Activated T-cell treated with anti-CD3 and anti-CD28 coated beads for 1 hour (primary cell): ENCODE data around the gene AVEN.

ENCODE experiments used
- DNase-seq: peaks from one replicate; pipeline ENCODE4 v3.0.0-alpha.2; 2020; ENCODE audit warnings: low read depth

AVEN gene

DNA sequence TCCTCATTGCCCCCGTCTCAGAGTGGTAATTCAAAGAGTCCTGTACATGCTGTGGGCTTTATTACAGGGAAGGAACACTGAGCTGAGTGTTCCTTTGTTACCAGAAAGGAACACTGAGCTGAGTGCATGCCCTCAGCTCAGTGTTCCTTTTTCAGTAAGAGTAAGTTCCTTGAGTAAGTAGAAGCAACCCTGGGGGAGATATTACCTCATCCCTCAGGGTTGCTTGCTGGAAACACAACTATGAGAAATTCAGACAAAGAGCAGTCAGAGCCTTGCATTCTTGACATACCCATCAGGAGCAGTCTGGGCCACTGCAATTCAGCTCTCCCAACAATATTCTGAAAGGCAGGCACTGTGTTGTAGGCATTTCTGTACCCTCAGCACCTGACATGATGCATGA, 53.7 kb downstream of the AVEN start:
- DNase-seq: no peak

DNA sequence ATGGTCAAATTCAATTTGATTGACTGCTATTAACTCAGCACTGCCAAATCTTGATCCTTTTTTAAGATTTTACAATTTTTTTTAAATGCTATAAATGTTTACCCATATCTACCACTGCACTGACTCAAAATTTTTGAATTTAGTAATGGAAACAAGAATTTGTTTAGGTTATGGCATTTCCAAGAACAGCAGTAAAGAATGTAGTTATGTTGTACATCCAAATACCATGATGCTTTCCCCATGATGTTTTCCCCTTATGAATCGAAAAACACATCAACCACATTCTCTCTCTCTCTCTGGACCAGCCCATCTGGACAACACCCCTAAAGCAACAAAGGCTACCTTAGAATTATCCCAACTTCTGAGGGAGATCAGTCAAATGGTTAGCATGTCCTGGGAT, 56.5 kb downstream of the AVEN start:
- no peak for DNase-seq

DNA sequence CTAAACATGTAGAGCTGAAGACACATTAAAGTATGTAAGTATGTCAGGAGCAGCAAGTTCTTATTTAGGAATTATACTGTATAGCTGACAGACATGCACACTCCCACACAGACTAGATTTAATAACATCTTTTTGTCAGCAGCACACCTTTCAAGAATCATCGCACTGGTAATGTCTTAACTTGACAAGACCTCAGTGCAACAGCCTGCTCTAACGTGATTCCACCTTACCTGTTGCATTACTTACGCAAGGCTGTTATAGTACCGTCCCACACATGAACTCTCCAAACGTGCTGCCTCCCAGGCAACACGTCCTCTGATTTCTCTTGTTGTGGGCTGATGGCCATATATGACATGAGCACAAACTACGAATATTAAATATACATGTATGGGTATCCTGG, 58.8 kb downstream of the AVEN start:
- no peak for DNase-seq

DNA sequence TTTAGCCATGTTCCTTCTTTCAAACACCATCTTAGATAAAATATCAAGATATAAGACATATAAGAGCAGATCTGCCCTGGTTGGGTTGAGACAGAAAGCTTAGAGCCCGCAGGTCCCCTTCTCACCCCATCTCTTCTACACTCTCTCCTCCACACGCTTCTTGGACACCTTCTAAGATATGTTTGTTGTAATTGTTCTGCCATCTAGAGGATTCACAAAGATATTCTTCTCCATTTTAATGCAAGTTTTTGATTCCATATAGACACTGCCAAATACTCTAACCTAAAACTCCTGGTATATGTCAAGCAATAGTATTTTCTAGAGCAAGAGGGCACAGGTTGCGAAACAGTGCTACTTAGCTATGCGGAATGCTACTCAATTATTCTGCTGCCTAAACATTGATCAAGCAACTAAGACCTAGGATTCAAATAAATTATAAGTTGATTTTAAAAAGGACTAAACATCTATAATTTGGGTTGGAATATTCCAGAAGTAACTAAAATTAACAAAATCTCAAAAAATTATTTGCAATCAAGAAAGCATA, 63.9 kb downstream of the AVEN start:
- no peak for DNase-seq

DNA sequence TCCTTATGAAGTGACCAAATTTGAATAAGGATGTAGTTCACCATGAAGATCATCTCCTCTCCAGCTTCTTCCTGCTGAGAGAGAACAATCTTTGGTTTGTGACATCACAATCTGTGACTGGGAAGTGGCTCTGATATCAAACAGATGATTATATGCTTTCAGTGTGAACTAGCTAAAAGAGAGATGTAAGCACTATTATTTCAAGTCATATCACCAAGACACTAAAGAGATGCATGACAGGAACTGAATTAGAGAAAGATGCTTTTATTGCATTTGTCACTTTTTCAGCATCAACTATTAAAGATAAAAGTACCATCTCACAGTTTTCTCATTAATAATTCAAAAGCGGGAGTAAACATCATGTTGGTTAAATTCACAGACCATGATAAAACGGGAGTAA, 67.2 kb downstream of the AVEN start:
- no peak for DNase-seq

DNA sequence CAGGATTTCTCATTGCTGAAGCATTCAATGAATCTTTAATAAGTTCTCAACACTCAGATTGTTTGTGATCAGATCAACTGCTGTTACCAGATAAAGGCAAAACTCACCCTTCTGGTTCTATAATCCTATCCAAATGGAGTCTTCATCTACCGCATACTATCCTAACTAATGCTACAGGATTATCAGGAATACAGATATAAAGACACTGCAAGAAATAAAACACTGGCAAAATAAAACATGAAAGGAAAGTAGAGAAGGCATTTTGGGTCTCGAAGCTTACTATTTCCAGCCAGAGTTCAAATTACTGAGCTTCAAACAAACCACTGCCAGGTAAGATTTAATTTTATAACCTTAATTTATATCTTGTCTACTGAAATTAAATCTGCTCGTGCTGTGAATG, 70.2 kb downstream of the AVEN start:
- DNase-seq: no peak

DNA sequence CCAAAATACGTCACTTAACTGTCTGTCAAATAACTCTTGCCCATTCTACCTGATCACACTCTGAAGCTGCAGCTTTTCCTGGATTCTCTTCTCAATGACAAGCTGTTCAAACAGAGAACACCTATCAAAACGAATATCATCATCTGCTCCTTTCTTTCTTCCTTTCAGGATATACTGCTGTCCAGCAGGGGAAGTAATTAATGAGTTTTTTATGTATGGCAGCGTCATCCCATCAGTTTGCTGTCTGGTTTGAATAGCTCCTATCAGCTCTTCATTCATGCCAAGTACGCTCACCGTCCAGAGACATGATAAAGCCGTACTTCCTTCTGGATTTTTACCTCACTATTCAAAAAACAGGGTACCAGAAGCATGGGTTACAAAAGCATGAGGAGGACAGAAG, 70.8 kb downstream of the AVEN start, which contains the start of gene CHRM5:
Gene CHRM5, plus strand, starts transcription at position 274 of the 400 bp plus-strand sequence. CDS start 94,221 bp downstream, outside the sequence.
- DNase-seq: no peak

DNA sequence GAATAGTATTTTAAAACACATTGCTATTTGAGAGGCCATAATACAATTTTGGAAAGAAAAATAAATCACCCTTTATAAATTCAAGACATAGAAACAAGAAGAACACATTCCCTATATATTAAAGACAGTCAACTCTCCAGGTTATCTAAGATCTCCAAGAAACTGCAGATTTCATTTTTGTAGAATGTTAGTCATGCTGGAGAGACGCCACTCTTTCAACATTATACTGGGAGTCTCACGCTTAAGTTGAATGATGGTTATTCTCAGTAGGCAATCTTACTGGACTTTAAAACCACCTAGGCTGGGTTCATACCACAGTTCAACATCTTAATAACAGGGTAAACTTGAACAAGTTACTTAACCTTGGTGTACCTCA, 74.4 kb downstream of the AVEN start:
- DNase-seq: no peak

DNA sequence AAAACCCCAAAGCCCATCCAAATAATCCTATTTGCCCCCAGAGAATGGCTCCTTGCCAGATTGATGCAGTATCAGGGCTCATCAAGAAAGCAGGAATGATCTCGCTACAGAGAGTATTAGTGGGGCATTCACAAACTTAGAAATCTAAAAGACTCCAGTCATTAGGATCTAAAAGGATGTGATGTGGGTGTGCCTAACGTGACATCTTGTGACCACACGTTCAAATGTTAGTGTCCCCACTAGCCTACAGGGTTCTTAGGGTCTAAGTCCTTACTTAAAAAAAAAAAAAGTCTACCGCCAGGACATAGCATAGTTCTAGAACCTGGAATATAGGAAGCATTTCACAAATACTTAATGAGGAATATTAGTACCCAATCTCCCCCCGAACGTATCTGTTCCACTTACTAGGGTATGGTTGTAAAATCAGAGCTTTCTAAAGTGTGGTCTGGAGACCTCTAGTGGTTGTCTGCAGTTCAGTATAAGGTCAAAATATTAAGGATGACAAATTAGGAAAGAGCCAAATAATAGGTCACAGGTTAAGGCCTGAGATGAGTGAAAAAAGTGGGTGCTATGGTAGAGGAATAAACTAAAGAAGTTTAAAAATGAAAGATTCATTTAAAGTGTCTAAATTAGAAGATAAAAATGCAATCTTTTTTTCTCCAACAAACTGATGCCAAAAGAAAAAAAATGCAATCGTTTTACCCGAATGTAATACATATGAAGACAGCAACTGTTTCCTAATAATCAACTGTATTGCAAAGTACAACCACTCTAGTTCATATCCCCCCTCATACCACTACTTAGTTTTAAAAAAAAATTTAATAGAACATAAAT, 75.0 kb downstream of the AVEN start:
- DNase-seq: no peak

DNA sequence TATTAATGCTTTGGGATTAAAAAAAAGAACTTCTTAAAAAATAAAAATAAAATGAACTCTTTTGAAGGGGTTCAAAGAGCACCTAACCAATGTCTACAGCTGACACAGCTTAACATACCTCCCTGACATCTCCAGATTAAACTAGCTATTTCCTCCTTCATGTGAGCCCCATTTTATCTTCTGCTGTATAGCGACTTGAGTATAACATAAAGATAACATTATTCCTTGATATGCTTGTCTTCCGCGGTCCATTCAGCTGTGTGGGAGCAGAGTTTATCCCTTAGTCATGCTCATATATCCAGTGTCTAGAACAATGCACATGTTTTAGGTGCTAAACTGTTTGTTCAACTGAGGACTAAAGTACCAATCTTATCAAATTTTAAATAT, 78.5 kb downstream of the AVEN start:
- no peak for DNase-seq

DNA sequence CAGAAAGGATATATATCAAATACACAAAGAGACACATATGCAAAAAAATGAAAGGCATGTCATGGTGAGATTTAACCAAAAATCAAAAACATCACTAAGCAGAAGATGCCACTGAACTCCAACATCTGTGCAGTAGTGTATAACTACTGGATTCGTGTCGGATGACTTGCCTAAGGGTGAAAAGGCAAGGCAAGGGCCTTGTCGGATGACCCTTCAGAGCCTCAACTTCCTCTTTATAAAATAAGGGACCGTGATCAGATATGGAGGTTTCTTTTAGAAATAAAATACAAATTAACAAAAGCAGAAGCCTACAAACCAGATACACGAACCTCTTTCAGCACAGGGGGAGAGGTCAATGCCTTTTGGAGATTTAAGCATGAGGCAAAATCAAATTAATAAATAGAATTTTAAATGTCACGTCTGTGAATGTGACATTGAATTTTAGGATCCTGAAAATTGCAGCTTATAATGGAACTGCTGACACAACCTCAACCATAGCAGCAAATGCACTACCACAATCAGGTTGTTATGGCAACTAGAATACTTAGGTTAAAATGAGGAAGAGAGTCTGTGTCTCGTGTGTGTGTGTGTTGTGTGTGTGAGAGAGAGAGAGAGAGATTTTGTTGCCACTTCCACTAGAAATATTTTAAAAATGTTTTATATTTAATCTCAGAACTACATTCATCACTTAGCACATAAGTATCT, 79.0 kb downstream of the AVEN start:
- DNase-seq: no peak

DNA sequence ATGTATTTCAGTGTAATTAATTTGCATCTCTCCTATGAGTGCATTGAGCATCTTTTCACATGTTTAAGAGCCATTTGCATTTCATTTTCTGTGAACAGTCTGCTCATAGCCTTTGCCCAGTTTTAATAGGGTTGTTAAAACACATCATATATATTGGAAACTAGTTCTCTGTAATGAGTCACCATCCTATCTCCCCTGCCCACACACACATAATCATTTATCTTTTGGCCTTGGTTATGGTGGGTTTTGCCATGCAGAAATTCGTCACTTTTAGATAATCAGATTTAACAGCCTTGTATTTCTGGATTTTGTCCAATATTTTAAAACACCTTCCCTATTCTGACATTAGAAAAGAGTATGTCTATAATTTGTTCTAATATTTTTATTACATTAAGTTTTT, 82.6 kb downstream of the AVEN start:
- no peak for DNase-seq

DNA sequence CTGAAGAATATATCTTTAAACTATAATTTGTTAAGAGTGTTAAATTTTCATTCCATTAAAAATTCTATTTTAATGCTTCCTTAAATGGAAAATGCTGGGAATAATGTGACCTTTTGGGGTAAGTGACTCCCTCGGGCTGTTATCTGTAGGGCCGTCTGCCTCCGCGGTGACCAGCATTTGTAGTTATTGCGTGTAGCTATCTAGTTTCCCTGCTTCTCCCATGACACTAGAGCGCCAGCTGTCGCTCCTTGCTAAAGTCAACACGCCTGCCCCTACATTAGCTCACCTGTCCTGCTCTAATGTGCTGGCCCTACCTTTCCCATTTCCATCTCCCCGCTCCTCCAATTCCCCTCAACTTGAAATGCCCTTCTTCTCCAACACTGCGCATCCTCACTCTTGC, 83.1 kb downstream of the AVEN start:
- DNase-seq: no peak

DNA sequence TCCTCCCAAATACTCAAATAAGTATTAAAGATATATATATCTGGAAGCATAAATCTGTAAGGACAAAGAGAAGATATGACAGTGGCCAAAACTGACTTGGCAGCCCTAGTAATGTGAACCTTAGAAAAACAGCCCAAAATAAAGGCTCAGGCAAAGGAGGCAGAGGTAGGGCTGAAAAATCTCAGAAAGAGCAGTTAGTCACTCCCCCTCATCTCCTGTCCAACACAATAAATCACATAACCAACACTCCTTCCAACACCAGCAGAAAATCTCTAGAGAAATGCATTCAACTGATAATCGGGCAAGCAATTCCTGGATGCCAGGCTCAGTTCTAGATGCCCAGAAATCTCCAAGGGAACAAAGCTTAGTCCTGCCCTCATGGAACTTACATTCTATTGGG, 92.9 kb downstream of the AVEN start:
- no peak for DNase-seq

DNA sequence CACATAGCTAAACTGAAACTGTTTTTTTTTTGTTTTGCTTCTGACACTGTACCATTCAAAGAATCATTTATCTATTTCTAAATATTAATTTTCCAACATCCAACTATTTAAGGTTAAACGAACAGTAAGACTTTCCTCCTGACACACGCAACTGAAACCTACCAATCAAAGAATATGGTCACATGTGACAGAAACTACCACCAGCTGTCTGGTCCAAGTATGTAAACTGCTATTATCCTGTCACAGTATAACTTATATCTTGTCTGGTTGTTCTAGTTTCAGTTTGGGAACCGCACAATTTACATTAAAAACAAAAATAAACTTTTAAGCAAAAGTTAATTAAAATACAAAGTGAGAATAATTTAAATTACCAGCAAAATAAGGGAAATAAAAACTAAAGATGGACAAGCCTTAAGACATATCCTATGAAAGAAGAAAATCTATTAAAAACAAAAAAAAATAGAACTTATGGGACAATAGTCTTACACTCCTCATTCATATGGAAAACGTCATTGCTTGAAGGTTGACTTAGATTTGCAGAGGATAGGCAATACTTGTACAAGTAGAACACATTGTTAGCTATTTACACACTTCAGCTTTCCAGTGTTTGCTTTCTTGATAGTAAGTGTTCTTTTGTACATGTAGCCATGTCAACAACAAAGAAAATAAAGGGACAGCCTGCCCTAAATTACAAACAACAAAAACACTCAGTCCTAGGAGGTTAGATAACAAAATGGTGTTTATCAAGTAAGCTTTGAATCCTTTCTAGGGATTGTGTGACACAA, 97.5 kb downstream of the AVEN start:
- no peak for DNase-seq

DNA sequence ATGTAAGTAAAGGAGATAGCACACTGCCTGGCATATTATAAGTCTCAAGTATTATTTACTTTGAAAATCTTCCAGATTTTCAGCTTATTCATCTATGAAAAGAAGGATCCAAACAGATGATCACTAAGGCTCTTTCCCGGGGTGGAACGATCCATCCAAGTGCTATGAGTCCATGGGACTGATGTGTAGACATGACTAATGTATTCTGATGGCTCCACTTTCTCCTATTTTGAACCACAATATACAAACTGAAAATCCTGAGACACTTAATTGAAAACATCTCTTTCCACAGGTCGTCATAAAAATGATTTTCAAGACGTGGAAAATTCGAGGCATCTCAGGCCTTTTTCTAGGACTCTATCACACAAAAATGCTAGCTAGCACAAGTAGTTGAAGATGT, 104.1 kb downstream of the AVEN start:
- DNase-seq: no peak

DNA sequence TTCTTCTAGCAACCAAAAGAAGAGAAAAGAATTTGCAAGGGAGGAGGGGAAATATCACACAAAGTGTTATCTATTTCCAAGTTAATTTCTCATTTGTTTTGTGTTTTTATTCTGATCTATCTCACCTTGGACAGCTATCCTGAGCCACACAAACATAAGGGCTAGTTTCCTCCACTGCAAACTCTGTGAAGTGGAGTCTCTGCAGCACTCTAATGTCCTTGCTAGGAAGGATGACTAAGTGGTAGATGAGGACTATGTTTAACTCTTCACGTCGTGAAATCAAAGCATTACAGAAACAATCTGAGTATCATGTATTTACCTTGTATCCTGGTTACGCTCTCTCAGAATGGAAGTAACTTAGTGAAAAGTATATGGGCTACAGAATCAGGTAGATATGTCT, 104.6 kb downstream of the AVEN start:
- no peak for DNase-seq

DNA sequence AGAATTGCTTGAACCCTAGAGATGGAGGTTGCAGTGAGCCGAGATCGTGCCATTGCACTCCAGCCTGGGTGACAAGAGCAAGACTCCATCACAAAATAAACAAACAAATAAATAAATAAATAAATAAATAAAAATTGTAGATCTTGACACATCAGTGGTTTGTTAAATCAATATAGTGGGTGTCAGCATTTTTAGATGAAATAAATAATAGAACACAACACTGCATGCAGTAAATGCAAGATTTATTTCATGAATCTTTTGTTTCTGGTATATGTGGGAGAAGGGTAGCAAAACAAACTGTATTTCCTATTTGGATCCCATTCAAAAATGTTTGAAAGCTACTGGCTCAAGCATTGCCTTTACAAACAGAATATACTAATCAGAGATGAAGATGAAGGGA, 106.3 kb downstream of the AVEN start:
- DNase-seq: no peak

DNA sequence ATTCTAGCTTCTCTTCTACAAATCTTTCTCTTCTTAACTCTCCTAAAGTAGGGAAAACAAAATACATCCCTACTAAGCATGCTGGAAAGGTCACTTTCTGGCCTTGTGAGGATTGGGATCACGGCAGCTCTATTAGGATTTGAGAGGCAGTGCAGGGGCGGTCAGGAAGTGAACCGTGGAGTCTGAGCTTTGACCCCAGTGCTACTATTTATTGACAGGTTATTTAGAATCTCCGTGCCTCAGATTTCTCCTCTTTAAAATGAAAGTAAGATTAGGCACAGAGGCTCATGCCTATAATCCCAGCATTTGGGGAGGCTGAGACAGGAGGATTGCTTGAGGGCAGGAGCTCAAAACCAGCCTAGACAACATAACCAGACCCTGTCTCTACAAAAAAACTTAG, 112.7 kb downstream of the AVEN start:
- DNase-seq: no peak

DNA sequence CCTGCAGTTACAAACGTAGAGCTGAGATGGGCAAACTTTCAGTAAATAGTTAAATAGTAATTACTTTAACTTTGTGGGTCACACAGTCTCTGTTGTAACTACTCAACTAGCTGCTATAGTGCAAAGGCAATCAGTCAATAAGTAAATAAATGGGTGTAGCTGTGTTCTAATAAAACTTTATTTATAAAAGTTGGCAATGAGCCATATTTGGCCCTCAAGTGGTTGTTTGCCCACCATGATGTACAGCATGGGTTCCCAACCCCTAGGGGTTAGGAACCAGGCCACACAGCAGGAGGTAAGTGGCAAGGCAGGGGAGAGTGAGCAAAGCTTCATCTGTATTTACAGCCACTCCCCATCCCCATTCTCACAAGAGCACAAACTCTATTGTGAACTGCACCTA, 115.6 kb downstream of the AVEN start:
- DNase-seq: no peak

DNA sequence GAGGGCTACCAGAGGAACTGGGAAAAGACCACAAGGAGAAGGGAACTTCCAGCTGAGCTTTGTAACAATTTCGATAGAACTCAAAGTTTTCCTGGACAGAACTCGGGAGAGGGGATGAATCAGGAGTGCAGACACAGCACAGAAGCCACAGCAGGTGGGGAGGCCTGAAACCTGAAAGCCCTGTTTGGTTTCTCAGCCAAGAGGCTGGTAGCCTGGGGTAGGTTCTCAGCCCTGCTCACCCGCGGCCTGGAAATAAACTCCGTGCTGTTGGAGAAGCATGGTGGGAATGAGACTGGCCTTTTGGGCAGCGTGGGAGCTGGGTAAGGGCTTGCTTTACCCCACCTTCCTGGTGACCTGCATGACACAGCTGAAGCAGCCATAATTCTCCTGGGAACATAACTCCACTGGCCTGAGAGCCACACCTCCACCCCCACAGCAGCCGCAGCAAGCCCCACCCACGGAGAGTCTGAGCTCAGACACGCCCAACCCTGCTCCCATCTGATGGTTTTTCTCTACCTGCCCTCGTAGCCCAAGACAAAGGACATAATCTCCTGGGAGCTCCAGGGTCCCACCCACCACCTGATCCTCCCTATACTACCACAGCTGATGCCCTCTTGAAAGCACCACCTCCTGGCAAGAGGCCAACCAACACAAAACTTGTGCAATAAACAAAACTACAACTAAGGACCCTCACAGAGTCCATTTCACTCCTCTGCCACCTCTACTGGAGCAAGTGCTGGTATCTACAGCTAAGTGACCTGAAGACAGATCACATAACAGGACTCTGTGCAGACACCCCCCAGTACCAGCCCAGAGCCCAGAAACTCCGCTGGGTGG, 123.2 kb downstream of the AVEN start:
- DNase-seq: no peak

DNA sequence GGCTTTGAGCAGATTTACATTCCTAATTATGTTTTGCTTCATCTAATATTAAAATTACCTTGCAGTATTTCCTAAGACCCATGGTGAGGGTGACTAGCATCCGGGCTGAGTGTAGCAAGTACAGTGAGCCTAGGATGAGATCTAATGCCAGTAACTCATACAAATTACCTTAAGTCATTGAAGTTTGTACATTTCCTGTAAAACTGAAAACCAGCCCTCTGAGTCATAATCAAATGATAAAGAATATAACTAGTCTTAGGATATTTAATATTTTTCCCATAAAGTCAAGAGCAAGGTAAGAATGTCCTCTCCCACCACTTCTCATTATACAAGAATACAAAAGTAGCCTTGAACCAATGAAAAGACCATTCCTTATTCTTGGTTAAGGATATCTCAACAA, 125.5 kb downstream of the AVEN start:
- DNase-seq: no peak
